AG09319 (cell line): ENCODE measurements around the gene SLC26A1.

Experiments used
- DNase-seq: peaks from one replicate; pipeline ENCODE4 v3.0.0-alpha.2; 2010; ENCODE audit warnings: low read depth; ENCODE audit errors: extremely low read depth
- TF ChIP-seq, protein P1 (sequence below): IDR thresholded peaks from 2 replicates; pipeline ENCODE4 v1.5.1; 2011; ENCODE audit warnings: low read depth, mild to moderate bottlenecking, inconsistent platforms, low read length, moderate library complexity

The SLC26A1 gene

DNA sequence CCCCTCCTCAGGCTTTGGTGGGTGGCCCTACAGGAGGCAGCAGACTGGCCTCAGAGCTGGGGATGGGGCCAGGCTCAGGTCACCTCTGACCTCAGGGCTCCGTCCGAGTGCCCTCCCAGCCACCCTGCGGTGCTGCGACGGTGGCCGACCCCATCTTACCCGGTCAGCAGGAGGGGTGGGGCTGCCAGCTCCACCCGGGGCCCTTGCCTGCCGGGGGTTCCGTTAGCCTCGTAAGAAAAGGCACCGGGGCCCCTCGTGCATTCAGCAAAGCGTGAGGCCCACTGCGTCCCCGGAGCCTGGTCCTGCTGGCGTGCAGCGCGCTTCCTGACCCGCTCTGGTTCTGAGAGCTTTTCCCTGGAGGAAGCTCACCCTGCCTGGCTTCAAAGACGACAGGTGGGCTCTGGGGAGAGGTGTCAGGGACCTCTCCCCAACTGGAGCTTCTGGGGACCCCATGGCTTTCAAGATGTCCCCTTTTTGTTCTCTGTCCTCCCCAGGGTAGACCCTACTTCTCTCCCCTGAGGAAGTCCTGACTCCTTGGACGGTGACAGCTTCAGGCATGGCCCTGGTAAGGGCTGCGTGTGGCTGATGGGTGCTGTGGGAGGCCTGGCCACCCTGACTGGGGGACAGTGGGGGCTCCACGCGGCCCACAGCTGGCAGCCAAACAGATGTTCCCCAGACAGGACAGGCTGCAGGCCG is 34.2 kb upstream of the SLC26A1 start:
- DNase-seq: no peak
- TF ChIP-seq, protein P1, sequence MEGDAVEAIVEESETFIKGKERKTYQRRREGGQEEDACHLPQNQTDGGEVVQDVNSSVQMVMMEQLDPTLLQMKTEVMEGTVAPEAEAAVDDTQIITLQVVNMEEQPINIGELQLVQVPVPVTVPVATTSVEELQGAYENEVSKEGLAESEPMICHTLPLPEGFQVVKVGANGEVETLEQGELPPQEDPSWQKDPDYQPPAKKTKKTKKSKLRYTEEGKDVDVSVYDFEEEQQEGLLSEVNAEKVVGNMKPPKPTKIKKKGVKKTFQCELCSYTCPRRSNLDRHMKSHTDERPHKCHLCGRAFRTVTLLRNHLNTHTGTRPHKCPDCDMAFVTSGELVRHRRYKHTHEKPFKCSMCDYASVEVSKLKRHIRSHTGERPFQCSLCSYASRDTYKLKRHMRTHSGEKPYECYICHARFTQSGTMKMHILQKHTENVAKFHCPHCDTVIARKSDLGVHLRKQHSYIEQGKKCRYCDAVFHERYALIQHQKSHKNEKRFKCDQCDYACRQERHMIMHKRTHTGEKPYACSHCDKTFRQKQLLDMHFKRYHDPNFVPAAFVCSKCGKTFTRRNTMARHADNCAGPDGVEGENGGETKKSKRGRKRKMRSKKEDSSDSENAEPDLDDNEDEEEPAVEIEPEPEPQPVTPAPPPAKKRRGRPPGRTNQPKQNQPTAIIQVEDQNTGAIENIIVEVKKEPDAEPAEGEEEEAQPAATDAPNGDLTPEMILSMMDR: no peak

GRCh38 chr4:1026115-1026514 is 32.9 kb upstream of the SLC26A1 start:
- DNase-seq: no peak
- TF ChIP-seq, protein P1: no peak

DNA sequence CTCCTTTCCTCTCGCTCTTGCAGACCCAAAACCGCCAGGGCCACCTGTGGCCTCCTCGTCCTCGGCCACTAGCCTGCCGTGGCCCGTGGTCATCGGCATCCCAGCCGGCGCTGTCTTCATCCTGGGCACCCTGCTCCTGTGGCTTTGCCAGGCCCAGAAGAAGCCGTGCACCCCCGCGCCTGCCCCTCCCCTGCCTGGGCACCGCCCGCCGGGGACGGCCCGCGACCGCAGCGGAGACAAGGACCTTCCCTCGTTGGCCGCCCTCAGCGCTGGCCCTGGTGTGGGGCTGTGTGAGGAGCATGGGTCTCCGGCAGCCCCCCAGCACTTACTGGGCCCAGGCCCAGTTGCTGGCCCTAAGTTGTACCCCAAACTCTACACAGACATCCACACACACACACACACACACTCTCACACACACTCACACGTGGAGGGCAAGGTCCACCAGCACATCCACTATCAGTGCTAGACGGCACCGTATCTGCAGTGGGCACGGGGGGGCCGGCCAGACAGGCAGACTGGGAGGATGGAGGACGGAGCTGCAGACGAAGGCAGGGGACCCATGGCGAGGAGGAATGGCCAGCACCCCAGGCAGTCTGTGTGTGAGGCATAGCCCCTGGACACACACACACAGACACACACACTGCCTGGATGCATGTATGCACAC is 31.8 kb upstream of the SLC26A1 start:
- TF ChIP-seq, protein P1: no peak
- DNase-seq: no peak

- TF ChIP-seq, protein P1: no peak
- no peak for DNase-seq
Measured at GRCh38 chr4:1023895-1024740, 30.9 kb upstream of the SLC26A1 start.

- TF ChIP-seq, protein P1: no peak
- no peak for DNase-seq
Measured at GRCh38 chr4:1023075-1023640, 30.0 kb upstream of the SLC26A1 start.

DNA sequence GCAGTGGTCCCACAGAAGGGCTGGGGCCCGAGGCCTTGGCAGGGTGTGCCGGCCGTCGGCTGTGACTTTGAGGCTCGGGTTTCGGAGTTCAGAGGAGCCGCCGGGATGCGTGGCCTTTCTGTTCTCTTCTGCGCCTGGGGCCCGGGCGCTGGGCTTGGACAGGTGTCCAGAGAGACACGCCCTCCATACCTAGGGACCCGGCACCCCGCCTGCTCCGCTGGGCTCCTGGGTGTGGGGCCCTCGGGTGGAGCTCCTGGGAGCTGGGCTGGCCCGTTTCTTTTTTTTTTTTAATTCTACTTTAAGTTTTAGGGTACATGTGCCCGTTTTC is 29.5 kb upstream of the SLC26A1 start:
- TF ChIP-seq, protein P1: no peak
- DNase-seq: no peak
